GM21360 (cell line): ENCODE data around the gene TOR1AIP2.

ENCODE experiments used
- ATAC-seq: cut with Tn5 transposase; IDR thresholded peaks from one replicate; pipeline ENCODE4 v1.9.1; 2021; ENCODE audit warnings: mild to moderate bottlenecking, moderate library complexity; ENCODE audit not compliant: unreplicated experiment

The TOR1AIP2 gene

GRCh38 chr1:179826626-179827280, 50.9 kb downstream of the TOR1AIP2 start:
- ATAC-seq, result no peak

DNA sequence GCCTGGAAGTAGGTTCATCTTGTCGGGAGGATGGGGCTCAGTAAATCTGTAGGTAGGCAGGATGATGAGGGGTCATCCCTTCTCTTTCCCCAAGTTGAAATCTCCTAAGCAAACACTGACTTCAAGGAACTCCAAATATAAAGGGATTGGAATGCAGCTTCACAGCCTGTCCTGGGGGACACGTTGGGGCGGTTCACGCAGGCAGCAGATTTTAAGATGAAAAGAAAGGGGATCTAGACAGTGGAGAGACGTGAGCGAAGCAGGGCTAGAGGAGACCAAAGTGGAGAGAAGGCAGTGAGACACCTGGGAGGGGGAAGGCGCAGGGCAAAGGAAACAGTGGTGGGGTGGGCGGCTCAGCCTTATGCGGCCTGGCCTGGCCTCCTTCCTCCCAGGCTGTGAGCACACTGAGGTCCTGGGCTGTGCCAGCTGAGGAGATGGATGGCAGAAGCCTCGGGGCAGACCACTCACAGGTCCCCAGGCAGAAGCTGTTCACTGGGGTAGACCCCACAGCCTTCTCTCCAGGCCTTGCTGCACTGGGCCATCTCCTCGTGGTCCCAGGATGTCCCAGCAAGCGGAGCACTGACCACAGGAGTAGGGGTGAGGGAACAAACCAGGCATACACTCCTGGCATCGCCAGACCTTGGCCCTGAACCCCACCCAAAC, 51.7 kb downstream of the TOR1AIP2 start:
- no peak for ATAC-seq

GRCh38 chr1:179825206-179825605, 52.4 kb downstream of the TOR1AIP2 start:
- no peak for ATAC-seq

DNA sequence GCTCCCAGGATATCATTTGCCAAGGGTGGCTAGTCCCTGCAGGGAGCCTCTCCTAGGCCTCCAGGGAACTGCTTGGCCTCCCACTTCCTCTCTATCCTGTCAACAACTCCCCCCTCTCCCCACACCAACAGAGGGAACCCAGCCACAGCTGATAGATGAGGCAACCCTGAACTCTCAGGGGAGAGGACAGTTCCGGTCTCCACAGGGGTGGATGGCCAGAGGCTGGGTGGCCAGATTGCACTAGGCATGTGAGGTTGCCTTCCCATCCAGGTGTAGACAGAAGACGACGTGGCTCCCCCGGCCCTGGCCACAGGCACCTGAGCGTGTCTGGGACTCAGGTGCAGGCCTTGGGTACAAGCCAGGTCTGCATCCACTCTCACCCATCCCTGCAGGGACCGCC, 53.3 kb downstream of the TOR1AIP2 start:
- no peak for ATAC-seq

DNA sequence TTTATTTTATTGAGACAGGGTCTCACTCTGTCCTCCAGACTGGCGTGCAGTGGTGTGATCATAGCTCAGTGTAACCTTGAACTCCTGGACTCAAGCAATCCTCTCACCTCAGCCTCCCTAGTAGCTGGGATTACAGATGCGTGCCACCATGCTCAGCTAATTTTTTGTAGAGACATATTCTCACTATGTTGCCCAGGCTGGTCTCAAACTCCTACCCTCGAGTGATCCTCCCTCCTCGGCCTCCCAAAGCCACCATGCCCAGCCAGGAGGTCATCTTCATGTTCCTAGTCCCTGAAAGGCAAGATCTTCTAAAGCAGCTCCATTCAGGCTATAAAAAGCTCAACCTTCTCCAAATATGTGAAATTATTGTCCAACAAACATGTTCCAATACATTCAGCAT, 53.9 kb downstream of the TOR1AIP2 start:
- ATAC-seq, result no peak

- no peak for ATAC-seq
These were observed 55.5 kb downstream of the TOR1AIP2 start for GRCh38 chr1:179822065-179822464.

DNA sequence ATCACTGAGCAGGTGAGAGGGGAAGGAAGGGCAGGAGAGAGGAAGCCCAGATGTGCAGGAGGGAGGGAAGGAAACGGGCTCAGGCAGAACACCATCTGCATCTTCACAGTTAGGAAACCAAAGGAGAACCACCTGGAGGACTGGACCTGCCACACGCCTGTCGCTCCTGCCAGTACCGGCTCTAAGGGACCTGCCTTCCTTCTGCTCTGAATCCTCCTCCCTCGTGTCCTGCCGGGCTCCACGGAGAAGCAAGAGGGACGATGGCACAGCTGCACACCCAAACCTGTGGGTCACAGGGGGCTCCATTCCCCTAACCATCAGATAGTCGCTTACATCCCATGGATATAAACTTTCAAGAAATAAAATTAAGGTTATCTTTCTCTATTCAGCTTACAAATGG, 56.1 kb downstream of the TOR1AIP2 start:
- ATAC-seq, result no peak

GRCh38 chr1:179820226-179820970, 57.2 kb downstream of the TOR1AIP2 start:
- ATAC-seq, result no peak

- ATAC-seq, result no peak
These were observed 58.8 kb downstream of the TOR1AIP2 start for GRCh38 chr1:179818743-179819173.

- ATAC-seq, result no peak
These were observed 59.3 kb downstream of the TOR1AIP2 start for GRCh38 chr1:179818260-179818659.

DNA sequence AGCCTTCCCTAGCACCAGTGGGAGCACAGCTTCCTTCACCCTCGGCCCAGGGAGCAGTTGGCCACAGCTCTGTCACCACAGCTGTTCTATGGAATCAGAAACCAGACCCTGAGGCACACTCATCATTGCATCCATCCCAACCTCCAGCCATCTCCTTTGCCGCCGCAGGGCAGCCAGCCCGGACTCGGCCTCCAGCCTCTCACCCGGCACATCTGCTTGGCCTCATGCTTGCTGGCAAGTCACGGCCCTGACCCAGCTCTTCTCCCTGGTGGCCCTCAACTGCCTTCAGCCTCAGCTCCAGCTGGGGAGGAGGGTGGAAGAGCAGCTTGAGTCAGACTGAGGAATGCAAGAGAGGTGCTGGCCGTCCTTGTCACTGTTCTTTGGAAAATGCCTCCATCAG, 59.8 kb downstream of the TOR1AIP2 start:
- no peak for ATAC-seq

- ATAC-seq, result no peak
These were observed 60.5 kb downstream of the TOR1AIP2 start for GRCh38 chr1:179817056-179817455.

DNA sequence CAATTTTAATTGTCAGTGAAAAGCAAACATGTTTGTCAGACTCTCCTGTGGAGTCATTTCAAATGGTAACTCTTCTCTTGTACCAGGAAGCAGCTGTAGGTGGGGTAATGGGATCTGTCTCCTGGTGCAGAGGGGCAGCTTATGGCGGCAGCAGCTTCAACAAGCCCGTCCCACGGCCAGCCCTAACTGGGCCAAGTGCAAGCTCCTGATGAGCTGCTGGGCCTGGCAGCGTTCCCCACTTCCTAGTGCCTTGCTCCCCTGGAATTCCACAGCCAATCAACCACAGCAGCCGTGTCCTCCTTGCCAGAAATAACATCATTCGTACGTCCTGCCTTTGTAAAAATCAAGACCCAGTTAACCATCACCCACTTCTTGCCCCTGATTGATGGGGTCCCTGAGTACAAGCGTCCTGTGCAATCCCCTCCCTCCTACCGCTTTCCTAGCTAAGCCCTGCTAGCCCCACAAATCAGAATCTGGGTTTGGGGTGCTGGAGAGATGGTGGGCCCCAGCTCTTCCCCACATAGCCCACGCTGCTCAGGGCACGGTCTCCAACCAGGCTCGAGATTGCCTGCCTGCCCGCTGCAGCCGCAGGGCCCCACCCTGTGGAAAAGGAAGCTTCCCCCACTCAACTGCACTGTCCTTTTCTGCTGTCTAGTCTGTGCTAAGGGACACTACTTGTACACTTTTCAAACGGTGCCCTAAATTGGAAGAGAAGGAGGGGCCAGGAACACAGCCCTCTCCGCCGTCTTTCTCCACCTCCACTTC, 61.2 kb downstream of the TOR1AIP2 start:
- no peak for ATAC-seq

DNA sequence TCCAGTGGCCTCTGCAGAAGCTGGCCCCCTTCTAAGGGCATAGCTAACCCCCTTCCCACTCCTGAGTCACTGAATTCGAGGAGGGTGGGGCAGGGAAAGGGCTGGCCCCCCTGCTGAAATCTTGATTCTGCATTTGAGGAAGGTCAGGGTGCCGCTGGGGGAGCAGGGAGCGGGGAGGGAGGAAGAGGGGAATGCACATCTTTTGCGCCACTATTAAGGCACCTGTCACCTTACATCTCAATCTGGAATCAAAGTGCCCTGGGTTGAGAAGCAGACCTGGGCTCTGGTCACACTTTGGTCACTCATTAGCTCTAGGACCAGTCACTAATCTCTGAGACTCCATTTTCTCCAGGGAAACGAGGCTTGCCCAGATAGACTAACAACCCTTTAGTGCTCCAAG, 62.0 kb downstream of the TOR1AIP2 start:
- ATAC-seq, result no peak

DNA sequence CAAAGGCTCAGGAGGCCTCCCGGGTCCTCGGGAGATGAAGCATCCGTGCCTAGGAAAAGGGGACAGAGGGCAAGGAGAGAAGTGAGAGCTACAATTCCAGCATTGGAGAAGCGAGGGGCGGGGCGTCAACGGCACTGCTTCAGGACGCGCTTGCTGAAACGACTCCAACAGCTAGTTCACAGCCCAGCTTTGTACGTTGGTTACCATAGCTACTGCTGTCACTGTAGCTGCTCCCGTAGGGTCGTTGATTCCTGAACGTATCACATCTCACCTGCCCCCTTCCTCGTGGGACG, 63.1 kb downstream of the TOR1AIP2 start:
- no peak for ATAC-seq

DNA sequence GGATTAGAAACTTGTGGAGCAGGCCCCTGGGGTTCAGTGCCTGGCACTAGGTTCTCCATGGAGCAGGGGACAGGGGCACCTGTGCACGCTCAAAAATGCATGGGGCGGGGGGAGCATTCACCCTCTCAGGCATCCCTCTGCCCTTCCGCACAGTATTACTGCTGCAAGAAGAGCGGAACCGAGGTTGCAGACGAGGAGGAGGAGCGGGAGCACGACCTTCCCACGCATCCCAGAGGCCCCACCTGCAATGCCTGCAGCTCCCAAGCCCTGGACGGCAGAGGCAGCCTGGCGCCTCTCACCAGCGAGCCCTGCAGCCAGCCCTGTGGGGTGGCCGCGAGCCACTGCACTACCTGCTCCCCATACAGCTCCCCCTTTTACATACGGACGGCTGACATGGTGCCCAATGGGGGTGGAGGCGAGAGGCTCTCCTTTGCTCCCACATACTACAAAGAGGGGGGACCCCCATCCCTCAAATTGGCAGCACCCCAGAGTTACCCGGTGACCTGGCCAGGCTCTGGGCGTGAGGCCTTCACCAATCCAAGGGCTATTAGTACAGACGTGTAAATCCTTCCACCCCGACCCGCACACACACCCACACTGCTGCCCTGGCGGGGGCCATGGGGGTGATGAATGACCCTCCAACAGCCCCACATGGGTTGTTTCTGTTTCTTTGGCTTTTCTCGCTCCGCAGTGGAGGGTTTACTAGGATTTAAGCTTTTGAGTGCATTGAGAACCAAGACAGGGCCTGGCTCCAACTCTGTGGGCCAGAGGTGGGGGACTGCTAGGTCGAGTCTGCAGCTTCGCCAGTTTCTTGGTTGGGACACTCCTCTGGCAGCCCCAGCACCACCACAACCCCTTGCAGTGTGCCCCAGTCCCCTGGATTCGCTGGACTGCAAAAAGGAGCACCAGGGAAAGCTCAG, 63.7 kb downstream of the TOR1AIP2 start:
- ATAC-seq, result no peak

DNA sequence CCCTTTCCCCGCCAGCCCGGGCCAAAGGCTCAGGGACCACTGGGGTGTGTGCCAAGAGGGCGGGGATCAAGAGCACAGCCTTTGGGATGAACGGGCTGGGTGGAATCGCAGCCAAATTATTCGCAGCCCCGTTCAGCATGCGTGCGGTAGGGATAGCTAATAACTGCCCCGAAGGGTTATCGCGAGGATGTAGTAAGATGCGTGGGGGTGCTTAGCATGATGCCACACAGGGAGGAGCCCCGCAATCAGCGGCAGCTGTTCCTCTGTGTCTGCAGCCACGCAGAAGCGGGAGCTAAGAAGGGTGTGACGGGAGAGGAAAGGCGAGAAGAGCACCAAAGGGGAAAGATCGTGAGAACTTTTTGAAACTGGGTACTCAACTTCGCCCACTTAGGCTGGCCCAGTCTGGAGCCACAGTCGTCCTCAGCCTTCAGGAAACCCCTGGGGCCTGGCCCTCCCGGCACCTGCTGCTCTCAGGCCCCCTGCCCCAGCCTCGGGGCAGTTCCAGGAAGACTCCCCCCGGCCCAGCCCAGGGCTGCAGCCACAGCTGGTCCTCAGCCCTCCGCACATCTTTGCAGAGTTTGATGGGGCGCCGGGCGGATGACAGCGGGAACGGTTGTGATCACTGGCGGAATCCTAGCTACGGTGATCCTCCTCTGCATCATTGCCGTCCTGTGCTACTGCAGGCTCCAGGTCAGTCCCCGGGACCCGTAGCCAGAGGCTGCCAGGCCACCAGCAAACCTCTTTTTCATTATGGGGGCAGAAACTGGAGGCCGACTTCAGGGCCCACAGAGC, 64.9 kb downstream of the TOR1AIP2 start:
- no peak for ATAC-seq

GRCh38 chr1:179810367-179810715, 67.3 kb downstream of the TOR1AIP2 start:
- ATAC-seq, result no peak

GRCh38 chr1:179809506-179810366, 67.9 kb downstream of the TOR1AIP2 start:
- ATAC-seq, result peak; percentile 58
